Ishikawa (cell line): ENCODE measurements around the gene TEAD1.

Experiments used
- CEBPB ChIP-seq: IDR thresholded peaks from 2 replicates; pipeline ENCODE4 v1.6.1; 2012
- CREB1 ChIP-seq: IDR thresholded peaks from 2 replicates; pipeline ENCODE4 v1.6.1; 2012; ENCODE audit warnings: low read depth
- EGR1 ChIP-seq: IDR thresholded peaks from 2 replicates; pipeline ENCODE4 v1.6.1; 2012
- EP300 ChIP-seq: IDR thresholded peaks from 2 replicates; pipeline ENCODE4 v1.6.1; 2012; ENCODE audit warnings: borderline replicate concordance
- FOXM1 ChIP-seq: IDR thresholded peaks from 2 replicates; pipeline ENCODE4 v1.6.1; 2012; ENCODE audit warnings: low read depth, borderline replicate concordance
- MAX ChIP-seq: IDR thresholded peaks from 2 replicates; pipeline ENCODE4 v1.6.1; 2012
- NFIC ChIP-seq: IDR thresholded peaks from 2 replicates; pipeline ENCODE4 v1.6.1; 2012
- RAD21 ChIP-seq: IDR thresholded peaks from 2 replicates; pipeline ENCODE4 v1.6.1; 2012; ENCODE audit warnings: low read depth
- REST ChIP-seq: IDR thresholded peaks from 2 replicates; pipeline ENCODE4 v1.6.1; 2012; ENCODE audit warnings: low read depth, mild to moderate bottlenecking
- TAF1 ChIP-seq: IDR thresholded peaks from 2 replicates; pipeline ENCODE4 v1.6.1; 2012; ENCODE audit warnings: low read depth, mild to moderate bottlenecking
- TCF12 ChIP-seq: IDR thresholded peaks from 2 replicates; pipeline ENCODE4 v1.6.1; 2012; ENCODE audit warnings: low read depth
- TEAD4 ChIP-seq: IDR thresholded peaks from 2 replicates; pipeline ENCODE4 v1.6.1; 2012
- USF1 ChIP-seq: IDR thresholded peaks from 2 replicates; pipeline ENCODE4 v1.6.1; 2012
- YY1 ChIP-seq: IDR thresholded peaks from 2 replicates; pipeline ENCODE4 v1.6.1; 2012; ENCODE audit warnings: low read depth
- ZBTB7A ChIP-seq: IDR thresholded peaks from 2 replicates; pipeline ENCODE4 v1.6.1; 2012; ENCODE audit warnings: low read depth

Gene TEAD1

GRCh38 chr11:12696911-12697581 is 22.8 kb downstream of the TEAD1 start:
- TF ChIP-seq CREB1 (no peak), EP300 (peak; percentile 79), NFIC (peak; percentile 56; the same call in 1 of the 2 replicates), ZBTB7A (no peak), FOXM1 (no peak; the same call in 1 of the 2 replicates), USF1 (no peak), YY1 (0 out of 2 replicates have a peak, but pooled peaks have one; percentile 28), TEAD4 (peak; percentile 81), TCF12 (peak; percentile 77), CEBPB (no peak), EGR1 (no peak), REST (no peak), TAF1 (no peak), RAD21 (no peak), MAX (peak; percentile 46; the same call in 1 of the 2 replicates)

DNA sequence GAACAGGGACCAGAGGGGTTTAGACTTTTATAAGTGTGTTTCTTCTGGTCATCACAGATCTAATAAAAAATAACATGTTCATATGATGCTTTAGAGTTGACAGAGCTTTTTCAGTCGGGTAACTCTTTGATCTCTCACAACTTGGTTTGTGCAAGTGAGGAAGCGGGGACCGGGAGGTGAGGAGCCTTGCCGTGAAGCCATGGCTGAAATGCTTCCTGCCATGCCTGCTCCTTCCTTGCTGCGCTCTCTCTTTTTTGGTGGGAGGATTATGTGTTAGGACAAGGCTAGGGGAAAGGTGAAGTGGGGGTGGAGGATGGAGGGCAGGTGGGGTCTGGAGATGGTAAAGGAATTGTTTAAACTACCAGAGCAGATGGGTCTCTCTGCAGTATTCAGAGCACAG is 23.8 kb downstream of the TEAD1 start:
- TF ChIP-seq FOXM1: no peak
- TF ChIP-seq RAD21: no peak
- TF ChIP-seq EP300: no peak
- no peak for TF ChIP-seq EGR1
- TF ChIP-seq ZBTB7A: no peak
- TF ChIP-seq YY1: no peak
- TF ChIP-seq MAX: no peak
- no peak for TF ChIP-seq CEBPB

DNA sequence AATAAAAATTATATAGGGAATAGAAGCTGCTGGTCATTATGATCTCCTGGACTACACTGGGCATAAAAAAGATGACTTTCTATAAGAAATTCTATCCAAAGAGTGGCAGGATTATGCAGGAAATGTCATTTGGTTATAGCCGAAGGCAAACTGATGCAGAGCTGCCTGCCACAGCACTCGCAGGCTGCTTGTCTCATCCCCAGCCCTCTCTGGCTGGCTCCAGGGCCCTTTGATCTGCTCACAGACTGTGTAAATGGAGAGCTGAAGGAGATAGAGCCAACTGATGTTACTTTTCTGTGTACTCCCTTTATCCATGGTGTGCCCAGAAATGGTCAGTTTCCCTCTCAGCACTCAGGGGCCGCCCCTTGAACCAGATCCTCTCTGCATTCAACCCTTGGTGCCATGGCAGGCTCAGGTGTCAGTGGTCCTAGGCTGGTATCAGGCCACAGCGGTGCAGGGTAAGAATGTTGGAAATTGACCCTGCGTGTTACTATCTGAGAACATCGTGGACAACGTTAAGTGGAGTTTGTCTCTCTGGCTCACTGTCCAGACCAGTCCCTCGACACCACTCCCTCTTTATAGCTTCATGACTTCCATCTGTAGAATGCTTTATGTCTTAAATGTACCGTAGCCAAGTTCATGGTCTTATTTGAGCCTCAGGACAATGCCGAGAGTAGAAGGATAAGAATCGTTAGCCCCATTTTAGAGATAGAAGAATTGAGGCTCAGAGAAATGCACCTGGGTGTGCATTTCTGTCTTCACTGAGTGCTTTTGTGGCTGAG is 27.8 kb downstream of the TEAD1 start:
- no peak for TF ChIP-seq EGR1

GRCh38 chr11:12702999-12703453 is 28.8 kb downstream of the TEAD1 start:
- TF ChIP-seq TEAD4: no peak
- no peak for TF ChIP-seq RAD21
- TF ChIP-seq ZBTB7A: no peak
- TF ChIP-seq CEBPB: no peak
- no peak for TF ChIP-seq USF1
- no peak for TF ChIP-seq YY1
- no peak for TF ChIP-seq EGR1
- no peak for TF ChIP-seq FOXM1
- no peak for TF ChIP-seq REST
- no peak for TF ChIP-seq EP300
- no peak for TF ChIP-seq CREB1
- TF ChIP-seq TCF12: no peak
- no peak for TF ChIP-seq MAX
- TF ChIP-seq NFIC: no peak
- no peak for TF ChIP-seq TAF1

DNA sequence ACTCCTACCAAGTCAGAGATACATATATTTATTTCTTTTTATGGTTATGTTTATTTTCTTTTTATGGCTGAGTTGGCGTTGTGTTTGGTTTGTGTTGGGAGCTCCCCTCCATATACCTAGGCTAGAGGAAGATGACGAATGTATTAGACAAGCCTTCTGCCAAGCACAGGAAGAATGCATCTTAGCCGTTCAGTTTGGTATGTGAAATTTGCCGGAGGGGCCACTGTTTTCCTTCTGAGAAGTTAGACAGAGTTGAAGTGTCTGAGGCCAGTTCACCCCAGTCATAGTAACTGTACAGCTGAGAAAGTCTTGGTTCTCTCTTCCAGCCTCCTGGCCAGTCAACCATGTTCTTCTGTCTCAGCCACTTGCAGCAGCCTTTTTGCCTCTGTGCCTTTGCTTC is 29.8 kb downstream of the TEAD1 start:
- TF ChIP-seq EGR1: no peak
- TF ChIP-seq EP300: no peak
- no peak for TF ChIP-seq RAD21
- no peak for TF ChIP-seq NFIC
- TF ChIP-seq CREB1: no peak
- TF ChIP-seq TEAD4: no peak

DNA sequence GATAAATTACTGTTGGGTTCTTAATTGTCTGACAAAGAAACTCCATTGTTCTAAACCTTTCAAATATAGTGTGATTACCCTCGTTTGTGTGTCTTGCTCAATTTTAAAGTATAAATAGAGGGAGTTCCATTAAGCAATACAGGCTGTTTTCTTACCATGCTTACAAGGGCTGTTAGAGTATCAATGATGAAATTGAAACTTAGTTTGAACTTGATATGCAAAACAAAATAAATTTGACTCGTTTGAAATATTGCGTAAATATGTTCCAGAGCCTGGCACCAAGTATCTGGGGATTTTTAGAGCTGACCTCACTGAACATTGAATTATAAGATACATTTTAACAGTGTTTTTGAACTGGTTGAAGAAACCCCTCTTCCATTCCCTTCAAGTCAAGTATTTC is 31.7 kb downstream of the TEAD1 start:
- TF ChIP-seq TAF1: no peak
